ENCODE measurements around the gene COL5A2.

COL5A2 gene

DNA sequence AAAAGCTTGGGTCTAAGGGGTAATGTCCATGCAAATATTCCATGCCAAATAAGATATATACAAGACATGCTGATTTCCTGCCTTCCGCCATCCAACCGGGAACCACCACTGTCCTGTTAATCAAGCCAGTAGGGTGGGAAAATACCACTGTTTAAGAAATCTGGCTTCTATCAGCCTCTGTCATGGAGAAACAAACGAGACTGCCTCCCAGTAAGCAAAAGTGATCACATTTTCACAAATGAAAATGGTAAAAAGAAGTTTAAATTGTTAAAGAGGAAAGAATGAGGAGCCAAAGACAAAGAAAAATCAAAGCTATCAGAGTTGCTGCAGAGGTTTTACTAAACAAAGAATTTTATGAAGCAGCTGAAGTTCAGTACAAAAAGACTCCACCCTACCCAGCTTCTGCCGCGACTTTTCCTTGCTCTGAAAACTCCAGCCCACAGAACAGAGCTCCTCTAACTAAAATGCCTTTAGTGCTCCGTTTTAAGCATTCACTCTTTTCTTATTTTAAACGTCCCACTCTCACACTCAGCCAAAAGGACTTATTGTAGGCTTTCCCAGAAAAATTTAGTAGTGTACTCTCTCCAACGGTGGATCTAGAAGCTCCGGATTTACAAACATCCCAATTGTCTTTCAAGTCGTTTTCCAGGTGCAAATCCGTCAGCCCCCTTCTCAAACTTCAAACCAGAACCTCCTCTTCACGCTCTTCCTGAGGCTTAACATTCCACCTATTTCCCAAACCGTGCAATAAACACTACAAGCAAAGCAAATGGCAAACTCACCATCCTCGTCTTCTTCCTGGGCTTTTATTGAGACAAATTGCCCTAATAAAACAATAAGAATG, 613 bp downstream of the COL5A2 start:
- no peak for DNase-seq

DNA sequence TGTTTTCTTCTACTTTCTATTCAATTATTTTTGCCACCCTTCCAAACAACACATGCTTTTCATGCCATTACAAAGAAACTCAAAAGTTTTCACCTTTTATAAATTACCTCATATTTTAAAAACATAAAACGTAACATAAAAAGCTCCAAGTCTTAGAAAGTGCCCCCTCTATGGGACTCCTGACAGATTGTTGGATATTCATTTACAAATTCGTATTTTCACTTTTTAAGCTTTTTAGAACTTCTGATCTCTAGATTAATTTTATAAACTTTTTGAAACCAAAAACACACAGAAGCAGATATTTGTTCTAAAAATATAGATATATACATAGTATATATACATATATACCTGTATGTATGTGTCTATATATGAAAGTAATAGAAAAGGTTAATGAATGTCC, 1.5 kb downstream of the COL5A2 start:
- DNase-seq, result no peak

DNA sequence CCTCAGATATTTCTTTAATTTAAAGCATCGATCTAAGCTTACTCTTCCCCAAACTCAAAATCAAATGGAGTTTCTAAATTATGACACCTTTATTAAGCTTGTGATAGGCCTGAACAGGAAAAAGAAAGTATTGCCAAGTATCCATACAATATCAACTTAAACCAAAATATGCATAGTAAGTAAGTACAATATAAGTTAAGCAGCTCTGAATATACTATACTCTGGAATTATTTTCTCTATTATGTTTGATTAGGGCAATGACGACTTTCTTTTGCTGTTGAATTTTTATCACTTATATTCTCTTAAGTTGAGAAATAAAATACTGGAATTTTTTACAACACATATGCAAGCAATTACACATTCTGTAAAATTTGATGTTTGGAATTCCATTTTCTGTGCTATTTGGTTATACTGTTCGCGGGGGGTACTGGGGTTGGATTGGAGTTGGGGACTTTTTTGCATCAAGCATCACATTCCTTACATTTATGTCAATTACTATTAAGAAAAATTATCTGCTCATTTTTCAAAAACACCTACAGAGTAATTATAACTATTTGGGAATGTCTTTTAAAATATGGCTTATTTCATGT, 2.2 kb downstream of the COL5A2 start:
- DNase-seq, result no peak

DNA sequence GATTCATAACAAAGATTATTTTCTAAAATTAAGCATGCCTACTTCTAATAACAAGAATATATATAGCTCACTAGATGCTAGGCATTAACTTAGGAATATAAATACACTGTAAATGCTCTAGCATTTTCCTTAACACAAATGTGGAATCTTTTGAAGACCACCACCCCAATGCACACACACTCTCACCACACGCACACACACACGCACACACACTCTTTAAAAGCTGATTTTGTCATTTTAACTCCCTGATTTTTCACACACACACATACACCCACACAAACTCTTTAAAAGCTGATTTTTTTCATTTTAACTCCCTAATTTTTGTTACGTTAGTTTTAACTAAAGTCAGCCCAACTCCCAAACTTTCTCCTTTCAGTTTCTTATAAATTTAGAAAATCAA, 3.0 kb downstream of the COL5A2 start:
- no peak for DNase-seq

DNA sequence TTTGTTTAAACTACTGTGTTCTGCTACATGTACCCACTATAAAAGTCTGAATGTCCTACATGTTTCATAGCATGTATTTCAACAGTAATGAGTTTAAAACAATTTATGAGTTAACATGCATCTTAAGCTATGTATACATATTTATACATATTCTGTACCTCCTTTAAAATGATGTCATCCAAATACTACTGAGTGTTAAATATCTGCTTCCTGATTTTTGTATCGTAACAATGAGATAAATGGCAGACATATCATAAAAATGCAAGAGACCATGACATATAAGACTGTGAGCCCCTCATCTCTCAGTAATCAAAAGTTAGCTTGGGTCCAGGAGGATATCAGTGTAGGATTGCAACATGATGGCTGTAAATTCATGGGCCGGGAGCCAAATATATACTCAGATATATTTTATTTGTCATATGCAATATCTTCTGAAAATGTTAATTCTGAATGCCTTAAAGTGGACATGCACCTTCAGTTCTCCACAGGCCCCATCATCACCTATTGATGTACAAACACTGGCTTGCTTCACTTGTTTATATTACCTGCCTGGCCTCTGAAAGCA, 3.6 kb downstream of the COL5A2 start:
- DNase-seq, result no peak

DNA sequence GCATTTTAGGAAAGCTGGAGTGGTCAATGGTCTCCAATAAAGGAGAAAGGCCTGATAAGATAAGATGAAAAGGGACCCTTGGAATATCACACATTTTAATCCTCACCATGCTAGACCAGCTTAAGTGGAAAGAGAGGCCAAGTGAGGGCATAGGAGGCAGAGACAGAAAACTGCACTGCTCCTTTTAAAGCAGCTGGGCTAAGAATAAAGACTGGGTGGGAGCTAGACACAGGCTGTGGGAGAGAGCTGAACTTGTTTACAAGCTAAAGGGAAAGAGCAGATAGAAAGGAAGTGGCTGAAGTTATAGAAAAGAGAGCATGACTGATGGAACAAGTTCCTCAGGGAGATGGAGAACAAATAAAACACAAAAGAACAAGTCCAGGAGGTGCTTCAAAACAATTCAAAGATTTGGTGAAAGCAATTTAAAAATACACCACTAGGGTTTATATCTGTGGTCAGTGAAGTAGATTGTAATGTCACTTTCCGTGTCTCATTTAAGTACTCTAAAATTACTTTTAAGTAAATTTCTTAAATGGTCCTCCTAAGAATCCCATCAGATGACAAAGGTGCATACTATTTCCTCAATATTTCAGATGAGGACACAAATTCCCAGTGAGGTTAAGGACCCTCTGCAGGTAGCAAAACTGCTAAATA, 7.5 kb downstream of the COL5A2 start:
- DNase-seq, result no peak

DNA sequence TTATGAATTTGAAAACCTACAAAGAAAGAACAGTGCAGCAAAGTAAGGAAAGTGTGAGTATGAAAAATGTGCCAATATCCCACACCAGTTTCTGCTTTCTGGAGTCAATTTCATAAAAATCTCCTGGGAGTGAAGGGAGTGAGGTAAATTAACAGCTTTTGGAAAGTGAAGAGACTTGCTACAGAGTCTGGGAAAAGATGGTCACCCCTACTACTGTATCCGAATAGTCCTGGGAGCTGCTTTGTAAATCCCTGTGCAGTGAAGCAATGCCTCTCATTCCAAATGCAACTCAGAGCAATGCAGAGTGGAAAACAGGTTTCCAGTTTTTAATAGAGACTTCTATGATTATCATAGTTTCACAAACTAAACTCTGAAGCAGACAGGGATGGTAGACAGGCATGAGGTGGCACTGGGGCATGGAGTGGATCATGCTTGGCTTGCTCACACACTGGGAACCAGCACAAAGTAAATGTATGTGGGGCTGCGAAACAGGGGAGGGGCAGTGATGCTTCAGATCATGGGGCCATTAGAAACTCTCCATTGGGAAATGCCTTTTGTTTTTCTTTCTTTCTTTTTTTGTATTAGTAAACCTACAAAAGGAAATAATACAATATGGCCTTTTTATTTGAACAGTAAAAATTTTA, 10.6 kb downstream of the COL5A2 start:
- DNase-seq, result no peak

DNA sequence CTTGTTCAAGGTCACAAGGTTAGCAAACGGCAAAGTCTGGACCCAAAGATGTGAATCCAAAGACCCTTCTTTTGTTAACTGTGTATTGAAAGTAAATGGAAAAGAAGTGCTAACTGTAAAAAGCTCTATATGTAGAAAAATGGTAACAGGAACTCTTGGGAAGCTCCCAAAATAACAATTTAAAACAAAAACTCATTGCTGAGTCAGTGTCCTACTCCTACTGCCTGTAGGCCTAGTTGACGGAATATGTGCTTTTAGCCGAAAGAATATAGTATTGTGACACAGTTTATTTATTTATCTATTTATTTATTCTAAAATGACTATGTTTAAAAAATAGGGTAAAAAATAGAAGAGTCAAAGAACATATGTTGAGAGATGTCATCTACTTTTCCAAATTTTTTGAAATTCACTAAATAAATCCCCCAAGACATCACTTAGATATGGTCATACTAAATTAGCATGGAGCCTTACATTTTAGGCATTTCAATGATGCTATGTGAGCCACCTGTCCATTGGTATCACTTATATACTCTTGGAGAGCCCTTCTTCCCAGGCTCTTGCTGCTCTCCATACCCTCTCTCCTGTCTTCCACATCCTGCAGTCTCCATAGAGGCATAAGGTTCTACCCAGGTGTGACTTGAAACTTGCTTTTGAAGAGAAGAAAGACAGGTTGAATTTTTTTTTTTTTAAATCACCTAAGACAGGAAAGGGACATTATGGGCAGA, 13.7 kb downstream of the COL5A2 start:
- no peak for DNase-seq

DNA sequence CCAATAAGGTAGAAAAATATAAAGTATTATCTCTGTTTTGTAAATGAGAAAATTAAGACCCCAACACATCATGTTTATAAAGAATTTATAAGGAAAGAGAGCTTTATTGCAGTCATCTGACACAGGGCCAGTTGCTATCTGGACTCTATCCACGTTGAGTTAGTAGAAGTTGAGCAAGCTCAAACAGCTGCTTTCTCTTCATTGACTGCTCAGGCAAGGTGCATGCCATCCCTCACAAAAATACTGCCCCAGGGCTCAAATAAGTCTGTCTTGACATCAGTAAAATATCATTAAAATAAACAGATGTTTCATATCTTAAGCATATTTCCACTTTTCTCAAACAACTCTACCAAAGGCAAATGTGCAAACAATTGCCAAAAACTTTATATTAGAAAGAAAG, 14.8 kb downstream of the COL5A2 start:
- no peak for DNase-seq

DNA sequence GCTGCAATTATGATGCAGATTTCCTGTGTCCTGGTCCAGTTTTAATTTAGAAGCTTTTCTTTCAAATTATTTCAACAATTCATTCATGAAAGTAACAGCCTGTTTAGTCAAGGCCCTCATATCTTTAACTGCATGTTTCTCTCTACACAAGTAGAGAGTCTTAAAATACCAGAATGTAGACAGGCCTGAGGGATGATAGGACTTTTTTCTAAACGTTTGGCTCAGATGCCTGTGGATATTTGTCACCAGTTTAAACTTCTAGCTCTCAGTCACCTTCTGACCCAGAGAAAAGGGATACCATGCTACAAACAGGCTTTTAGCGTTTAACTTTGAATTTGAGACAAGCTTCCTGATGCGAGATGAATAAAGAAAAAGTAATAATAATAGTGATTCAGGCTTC, 15.7 kb downstream of the COL5A2 start:
- no peak for DNase-seq

DNA sequence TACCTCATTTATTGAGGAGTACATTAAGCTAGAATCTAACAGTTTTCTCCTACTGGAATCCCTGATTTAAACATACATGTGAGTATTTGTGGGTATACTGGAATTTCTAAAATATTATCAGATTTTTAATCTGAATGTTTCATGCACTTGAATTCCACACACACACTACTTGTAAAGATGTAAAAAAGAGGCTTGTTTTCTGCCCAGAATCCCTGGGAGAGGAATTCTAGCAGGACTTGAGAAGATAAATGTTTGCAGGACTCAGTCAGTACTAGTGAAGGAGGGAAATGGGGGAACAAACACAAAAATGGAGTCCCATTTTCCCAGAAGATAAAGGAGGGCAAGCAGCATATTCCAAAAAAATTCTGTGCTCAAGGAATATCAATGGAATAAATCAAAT, 17.0 kb downstream of the COL5A2 start:
- no peak for DNase-seq

DNA sequence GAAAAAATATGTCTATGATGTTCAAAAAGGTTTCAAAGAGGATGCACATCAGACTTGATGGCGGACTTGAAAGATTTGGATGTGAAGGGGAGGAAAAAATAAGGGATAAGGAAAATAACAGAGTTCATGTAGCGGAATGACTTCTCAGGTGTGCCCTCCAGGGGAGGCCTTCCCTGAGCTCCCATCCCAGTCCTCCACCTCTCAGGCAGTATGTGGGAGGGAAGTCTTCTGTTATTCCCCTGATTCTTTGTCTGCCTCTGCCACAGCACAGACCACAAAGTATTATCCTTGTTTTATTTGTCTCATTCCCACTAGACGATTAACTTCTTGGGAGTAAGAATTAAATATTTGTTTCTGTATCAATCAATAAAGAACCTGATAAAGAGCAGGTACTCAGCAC, 17.7 kb downstream of the COL5A2 start:
- DNase-seq, result no peak

DNA sequence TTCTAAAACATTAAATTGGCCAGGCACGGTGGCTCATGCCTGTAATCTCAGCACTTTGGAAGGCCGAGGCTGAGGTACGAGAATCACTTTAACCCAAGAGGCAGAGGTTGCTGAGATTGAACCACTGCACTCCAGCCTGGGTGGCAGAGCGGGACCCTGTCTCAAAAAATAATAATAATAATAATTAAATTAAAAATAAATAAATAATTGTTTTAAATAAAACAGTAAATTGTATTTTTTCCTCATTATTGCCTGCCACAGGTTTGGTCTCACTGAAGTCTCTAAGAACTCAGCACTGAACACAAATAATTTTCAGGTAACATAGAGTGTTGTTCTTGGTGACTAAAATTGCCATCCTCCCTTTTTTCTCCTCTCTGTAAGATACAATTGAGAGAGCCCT, 19.8 kb downstream of the COL5A2 start:
- DNase-seq, result no peak

DNA sequence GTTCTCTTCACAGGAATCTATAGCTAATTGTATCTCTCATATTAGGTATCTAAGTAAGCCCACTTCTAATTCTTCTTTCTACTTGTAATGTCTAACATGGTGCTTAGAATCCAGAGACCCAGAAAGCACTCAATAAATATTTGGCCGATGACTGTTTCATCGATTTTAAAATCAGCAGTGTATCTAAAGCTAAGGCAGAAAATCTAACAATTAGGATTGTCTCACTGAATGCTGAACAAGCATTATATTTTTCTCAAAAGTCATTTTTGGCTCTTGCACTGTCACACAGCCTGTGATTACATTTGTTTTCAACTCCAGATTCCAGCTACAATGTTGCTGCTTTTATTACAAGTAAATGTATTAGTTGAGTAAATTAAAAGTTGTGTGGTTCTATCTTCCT, 20.3 kb downstream of the COL5A2 start:
- no peak for DNase-seq

DNA sequence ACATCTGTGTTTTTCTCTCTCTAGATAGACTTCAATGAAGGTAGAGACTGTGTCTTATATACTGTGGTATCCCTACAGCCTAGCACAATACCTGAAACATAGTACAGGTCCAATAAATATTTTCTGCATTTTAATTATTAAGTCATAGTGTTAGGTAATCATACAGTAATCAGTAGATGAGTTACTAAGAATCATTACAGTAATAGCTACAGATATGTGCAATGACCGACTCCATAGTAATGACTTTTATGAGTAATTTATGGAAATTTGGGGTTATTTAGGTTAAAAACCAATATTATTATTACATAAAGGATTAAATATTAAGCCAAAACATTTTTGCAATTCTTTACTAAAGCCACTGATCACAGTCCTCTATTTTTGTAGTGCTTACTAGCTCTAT, 21.6 kb downstream of the COL5A2 start:
- DNase-seq, result no peak

DNA sequence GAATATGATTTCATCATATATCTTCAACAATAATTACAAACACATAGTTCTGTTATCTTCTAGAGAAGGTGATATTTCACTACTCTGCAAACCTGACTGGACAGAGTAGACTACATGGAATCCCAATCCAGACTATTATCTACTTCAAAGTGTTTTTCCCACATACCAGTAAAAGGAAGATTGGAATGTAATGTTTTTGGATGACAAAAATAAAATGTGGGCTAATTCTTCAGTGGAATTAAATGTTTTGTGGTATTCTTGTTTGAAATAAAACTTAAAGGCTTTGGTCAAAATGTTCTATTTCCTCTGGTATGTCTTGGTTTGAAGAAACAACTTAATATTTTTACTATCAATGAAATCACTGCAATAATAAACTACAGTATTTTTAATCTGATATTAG, 22.1 kb downstream of the COL5A2 start:
- no peak for DNase-seq

DNA sequence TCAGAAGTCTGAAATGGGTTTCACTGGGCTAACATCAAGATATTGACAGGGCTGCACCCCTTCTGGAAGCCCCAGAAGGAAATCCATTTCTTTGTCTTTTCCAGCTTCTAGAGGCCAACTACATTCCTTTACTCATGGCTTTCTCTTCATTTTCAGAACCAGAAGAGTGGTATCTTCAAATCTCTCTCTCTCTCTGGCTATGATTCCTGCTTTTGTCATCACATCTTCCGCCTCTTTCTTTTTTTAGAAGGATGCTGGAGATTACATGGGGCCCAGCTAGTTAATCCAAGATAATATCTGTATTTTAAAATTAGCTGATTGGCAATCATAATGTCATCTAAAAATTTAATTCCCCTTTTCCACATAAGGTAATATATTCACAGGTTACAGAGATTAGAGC, 23.8 kb downstream of the COL5A2 start:
- no peak for DNase-seq

DNA sequence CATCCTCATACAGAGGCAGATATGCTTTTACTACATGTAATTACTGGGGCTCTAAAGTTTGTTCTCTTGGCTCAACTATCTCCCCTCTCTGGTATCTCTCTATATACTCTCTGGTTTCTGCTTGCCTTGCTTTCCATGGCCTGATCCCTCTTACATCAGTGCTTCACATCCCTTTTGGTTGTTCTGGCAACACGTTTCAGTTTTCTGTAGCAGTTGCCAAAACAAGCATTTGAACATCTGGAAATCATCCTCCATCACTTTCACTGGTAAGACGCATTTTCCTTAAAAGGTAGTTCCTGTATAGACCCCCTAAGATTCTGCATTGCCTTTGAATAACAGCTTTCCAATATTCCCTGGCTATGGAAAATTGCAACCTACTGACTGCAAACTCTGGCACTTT, 25.9 kb downstream of the COL5A2 start:
- no peak for DNase-seq

DNA sequence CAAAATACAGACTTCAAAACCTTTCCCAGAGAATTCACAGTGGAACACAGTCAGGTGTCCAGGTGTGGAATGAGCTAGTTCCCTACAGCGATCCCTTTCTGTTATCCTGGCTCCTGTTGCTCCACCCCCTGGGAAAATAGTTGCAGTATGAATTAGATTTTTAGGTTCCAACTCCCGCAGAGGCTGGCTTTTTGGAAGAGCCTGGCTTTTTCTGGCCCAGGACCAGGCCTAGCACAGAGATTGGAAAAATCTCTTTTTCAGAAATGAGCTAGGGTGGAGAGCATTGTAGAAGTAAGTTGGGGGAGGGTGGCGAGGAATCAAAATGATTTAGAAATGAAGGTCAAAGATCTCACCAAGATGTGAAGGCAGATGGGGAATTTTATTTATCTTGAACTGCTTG, 27.1 kb downstream of the COL5A2 start:
- no peak for DNase-seq

DNA sequence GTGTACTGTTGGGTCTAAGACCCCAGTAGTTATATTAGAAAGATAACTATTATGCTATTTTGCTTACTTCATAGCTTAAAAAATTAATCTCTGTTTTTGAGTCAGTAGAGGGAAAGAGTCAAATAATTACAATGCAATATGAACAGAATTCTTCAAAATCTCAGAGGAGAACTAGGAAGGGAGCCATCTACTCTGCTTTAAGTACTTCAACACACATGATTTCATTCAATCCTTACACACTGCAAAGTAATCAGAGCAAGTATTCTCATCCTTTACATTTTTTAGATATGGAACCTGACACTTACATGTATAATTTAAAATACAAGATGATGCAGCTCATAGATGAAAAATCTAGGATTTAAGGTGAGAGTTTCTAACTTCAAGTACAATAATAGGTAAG, 27.7 kb downstream of the COL5A2 start:
- DNase-seq, result no peak

DNA sequence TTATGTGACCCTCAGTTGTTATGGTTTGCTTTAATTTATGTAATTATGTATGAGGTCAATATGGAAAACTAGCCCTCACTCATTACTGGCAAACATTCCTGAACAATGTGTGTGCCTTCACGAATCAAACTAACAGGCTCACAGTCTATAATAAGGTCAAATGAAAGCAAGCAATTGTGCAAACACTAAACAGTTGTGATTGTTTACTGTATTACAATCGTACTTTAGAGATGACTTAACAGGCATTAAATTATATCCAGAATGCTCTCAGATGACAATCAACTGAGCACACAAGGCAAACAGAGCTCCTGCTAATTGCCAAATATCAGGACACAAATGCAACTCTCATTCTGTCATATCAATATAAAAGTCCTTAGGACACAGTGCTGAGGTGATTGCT, 29.5 kb downstream of the COL5A2 start:
- no peak for DNase-seq

DNA sequence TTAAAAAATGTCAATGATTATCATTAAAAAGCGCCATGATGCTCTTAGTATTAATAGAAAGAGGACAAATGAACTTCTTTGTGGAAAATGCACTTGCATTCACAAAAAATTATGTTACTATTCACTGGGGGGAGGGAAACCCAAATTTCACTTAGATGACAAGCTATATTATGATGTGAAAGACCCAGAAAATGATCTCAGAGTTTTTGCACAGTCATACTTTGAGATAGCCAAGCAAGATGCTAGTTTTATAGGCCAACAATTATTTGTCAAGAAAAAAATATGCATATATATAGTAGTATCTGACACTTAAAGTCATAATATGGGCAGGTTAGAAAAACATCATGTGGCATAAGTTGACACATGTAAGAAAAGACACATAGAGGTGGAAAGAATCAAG, 31.6 kb downstream of the COL5A2 start:
- no peak for DNase-seq

DNA sequence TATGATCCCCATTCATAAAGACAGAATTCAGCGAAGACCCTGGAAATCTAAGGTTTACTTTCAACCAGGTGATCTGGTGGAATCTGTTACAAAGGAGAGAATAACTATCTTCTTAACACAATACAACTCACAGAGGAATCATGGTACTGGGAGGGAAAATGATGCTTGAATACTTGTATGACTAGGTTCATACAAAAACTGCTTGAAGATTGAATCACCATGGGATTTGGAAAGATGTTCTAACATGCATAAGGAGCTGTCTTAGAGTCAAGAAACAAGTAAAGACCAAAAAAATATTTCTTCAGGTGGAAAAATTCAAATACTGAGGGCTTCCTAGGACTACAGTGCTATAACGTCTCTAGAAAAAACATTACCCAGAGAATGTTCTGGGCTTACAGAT, 32.2 kb downstream of the COL5A2 start:
- no peak for DNase-seq

Data from hippocampal formation (tissue), 2 donors.